T47D (cell line): ENCODE measurements around the gene RASL12.
"Not testable (repeated sequence)": the region's sequence is repeated elsewhere in the genome, so short reads cannot be mapped to it uniquely, and the experiment has no call there.

ENCODE experiments used
- DNase-seq, 2 experiments: peaks; one replicate each; pipeline versions ENCODE4 v3.0.0 to v3.0.0-alpha.2; 2011 to 2012; ENCODE audit warnings: low read depth in 1 of 2, low spot score in 1 of 2
- JUND ChIP-seq: IDR thresholded peaks from 2 replicates; pipeline ENCODE4 v1.6.1; 2012; ENCODE audit warnings: low read depth
- in situ Hi-C: cut with HindIII; loops from 2 replicates; pipeline ENCODE4 v1.10.0; 2016; ENCODE audit warnings: low sequenced_read_pairs, low pct_unique_long_range_greater_than_20kb

The RASL12 gene

DNA sequence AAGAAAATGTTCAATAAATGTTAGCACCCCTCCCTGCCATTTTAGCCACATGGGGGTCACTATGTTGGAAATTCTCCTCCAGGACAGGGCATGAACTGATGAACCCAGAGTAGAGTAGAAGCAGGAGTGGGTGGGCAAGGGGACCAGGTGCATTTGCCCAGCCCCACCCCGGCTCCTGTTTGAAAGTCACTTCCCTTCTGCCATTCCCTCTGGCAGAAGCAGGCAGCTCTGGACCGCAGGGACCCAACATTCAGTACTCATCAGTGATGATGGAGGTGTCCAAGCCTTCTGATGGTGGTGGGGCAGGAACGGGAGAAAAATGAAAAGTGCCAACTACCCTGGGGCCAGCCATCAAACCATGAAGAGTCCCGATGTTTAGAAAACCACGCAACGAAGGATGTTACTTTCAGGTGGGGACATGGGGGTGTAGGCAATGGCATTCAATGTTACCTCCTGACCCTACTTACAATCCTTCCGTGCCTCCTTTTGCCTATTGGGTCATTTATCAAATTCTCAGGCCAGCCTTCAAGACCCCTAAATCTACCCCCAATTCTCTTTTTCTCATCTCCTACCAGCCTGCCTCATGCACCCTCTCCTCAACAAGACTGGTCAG, 30.0 kb upstream of the RASL12 start:
- in situ Hi-C loops, result no loop called here
- no peak for TF ChIP-seq JUND
- no peak for DNase-seq

DNA sequence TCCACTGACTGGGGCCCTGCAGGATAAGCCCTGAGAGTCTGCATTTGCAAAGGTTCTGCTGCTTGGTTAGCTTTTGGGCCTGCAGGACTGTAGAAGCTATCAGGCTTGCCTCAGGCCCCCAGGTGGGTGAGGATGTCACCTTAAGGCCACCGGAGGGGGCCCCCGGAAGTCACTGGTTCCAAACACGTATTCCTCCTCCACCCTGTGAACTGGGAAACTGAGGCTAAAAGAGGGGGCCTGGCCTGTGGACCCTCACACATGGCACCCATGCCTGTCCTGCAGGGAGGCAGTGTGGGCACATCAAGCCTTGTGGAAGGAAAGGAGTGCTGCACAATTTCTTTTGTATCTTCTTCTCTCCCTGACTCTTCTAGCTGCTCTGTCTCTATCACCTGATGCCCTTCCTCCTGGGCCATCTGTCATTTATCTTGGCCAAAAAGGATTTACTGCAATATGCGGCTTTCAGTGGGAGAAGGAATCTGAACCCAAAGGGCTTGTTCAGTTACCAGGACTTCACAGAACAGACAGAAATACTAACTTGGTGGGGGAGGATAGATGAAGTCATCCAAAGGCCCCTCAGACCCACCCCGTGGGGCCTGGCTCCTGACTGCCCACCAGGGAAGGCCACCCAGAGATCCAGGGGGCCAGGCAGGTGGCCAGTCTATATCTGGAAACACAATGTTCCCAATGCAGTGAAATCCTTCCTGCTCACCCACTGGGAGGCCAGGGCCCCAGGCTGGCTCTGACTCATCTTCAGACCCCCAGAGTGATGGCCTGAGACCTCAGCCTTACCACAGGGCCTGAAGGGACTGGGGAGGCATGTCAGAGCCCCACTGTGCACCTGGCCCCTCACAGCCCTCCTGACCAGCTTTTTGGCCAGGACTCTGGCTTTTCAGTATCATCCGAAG, 28.9 kb upstream of the RASL12 start:
- in situ Hi-C loops, result no loop called here

DNA sequence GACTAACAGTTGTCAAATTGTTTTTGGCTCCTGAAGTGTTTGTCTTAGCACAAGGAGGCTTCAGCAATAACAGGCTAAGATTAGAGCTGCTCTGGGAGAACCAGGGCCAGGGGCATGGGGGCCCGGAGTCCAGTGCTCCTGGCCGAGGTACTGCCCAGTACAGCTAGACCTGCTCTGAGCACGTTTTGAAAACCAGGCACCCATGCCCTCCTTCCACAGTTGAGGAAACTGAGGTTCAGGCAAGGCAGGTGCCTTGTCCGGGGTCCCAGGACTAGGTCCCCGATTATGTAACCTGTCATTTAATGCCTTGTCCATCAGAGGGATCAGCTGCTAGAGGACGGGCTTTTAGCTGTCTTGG, 27.9 kb upstream of the RASL12 start:
- in situ Hi-C loops, result no loop called here

More for the DNA sequence above, 28.9 kb upstream of the RASL12 start:
- no peak for TF ChIP-seq JUND
- no peak for DNase-seq

GRCh38 chr15:65095011-65095746, 27.4 kb upstream of the RASL12 start:
- no peak for TF ChIP-seq JUND
- no peak for DNase-seq
- in situ Hi-C loops, result no loop called here

More for the DNA sequence above, 27.9 kb upstream of the RASL12 start:
- no peak for TF ChIP-seq JUND
- no peak for DNase-seq

DNA sequence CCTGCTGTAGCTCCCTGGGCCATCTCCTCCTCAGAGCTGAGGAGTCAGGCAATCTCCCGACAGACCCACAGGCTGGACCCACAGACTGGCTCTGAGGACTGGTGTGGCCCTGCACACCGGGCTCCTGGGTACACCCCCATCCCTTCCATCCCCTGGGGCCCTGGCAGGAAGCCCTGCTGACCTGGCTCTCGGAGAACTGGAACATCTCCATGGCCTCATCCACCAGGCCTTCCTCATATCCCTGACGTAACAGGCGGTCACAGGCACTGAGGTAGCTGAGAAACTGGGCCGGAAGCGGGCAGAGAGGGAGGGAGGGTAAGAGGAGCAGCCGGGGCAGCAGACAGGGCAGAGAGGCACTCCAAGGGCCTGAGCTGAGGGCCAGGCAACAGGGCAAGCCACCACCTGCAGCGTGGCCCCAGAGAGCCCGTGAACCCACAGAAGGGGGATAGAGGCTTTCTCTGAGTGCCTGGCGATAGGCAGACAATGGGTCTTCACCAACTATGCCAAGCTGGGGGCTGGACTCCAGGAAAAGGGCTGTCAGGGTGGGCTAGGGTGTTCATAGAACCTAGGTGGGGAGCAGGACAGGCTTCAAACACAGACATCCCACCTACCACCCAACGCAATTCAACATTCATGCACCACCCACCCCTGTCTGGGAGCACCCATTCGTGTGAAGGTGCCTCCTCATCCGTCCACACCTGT, 26.7 kb upstream of the RASL12 start:
- no peak for DNase-seq
- in situ Hi-C loops, result no loop called here
- TF ChIP-seq JUND, result no peak

GRCh38 chr15:65093793-65094170, 26.0 kb upstream of the RASL12 start:
- DNase-seq, in situ Hi-C loops: not testable (repeated sequence)

DNA sequence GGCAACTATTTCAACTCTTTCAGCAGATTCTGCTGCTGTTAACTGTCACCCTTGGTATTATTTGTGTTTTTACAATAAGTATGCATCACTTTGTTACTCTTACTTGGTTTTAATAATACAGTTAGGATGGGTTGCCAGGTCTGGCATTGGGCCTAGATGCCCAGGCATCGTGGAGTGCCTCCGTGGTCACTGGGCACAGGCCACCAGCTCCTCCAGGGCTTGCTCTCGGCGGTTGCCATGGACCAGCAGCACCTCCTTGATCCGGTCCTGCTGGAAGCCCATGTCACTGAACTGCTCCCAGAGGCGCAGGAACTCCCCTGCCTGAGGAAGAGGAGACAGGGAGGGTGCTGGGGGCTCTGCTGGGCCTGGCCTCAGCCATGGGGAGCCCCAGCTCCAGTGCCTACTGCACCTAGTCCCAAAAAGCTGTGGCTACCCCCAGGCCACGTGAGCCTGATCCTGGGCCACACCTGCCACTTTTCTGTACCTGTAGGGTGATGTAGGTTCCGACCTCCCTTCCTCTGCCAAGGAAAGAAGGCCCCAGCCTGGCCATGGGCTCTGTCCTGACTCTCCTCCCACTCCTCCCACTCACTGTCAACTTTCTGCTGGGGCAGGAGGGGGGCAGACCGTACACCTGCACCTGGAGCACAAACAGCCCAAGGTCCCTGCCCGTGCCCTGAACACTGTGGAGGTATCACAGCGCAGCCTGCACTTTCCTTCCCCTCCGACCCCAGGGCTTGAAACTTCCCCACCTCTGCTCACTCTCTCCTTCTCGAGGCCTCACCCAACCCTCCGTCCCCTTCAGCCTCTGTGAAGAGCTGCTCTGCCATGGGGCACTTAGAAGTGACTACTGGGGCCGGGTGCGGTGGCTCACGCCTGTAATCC, 25.4 kb upstream of the RASL12 start:
- DNase-seq, result no peak
- TF ChIP-seq JUND, result no peak
- in situ Hi-C loops, result no loop called here

DNA sequence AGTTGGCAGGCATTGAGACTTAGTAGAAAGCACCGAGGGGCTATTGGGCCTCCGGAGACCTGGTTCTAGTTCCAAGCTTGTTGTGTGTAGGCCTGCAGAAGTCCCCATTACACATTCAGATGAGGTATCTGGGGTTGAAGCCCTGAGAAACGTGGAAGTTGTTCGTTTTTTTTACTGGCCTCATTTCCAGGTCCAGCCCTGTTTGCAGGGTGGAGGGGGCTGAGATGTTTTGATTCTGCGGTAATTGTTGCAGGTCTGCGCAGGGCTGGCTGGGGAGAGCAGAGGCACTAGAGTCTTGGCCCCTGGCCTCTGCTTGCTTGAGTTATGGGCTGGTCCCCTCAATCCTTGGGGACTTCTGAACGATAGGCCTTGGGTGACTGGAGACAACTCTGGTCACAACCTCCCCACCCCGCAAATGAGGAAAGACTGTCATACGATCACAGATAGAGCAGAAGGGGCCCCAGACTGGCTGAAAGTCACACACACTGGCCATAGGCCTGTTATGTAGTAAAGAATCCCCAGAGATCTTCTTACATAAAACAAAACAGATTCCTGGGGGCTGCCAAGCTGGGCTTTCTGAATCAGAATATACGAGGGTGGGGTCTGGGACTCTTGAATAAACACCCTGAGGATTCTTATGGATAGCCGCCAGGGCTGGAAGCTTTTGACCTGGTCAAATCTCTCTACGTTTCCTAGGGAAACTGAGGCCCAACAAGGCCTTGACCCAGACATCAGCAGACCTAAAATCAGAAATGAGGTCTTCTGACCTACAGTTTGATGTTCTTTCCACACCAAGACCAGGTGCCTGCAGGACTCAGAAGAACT, 24.4 kb upstream of the RASL12 start:
- in situ Hi-C loops, result no loop called here
- no peak for TF ChIP-seq JUND
- DNase-seq, result no peak

GRCh38 chr15:65089206-65089824, 21.5 kb upstream of the RASL12 start:
- in situ Hi-C loops, result no loop called here
- no peak for DNase-seq
- TF ChIP-seq JUND, result no peak

GRCh38 chr15:65088643-65089021, 20.8 kb upstream of the RASL12 start:
- DNase-seq, result no peak
- TF ChIP-seq JUND, result no peak
- in situ Hi-C loops, result no loop called here
